ENCODE measurements around the gene ZNF516. TPM values are rescaled to one million over a fixed set of nuclear protein-coding genes. Genes with fewer than 3 reads are reported as not detected.

Gene ZNF516
- total RNA-seq, 1 experiment from 2014 or later: 22.6 TPM

GRCh38 chr18:76452357-76452756 is 42.7 kb downstream of the ZNF516 start:
- H3K4me2 ChIP-seq (ENCODE audit: insufficient read depth, insufficient read length, low read length): peak overlapping the region; percentile 84
- no peaks in the 10 kb centered on the region; the same call in 1 of the 2 replicates for H3K27me3 ChIP-seq (ENCODE audit: insufficient read depth, low read length)
- no peak overlapping the region for H2BK5ac ChIP-seq (ENCODE audit: insufficient read length, low read length)
- no peak overlapping the region for H2AK5ac ChIP-seq (ENCODE audit: insufficient read length, low read length)
- no peak overlapping the region for H3K14ac ChIP-seq (ENCODE audit: insufficient read depth, low read length)
- H4K91ac ChIP-seq (ENCODE audit: insufficient read length, low read depth, low read length): no peak overlapping the region
- no peak overlapping the region for H3K4ac ChIP-seq (ENCODE audit: low read depth, low read length)
- H3K4me1 ChIP-seq (ENCODE audit: insufficient read depth, low read length): peaks cover 2% of the 10 kb centered on the region; the same call in 1 of the 2 replicates
- Mint-ChIP-seq H3K36me3 (ENCODE audit: insufficient read depth in 1 of 3, low read depth in 3 of 3) (peaks cover 0 to 4% (median 0%) of the 10 kb centered on the region in 3 experiments; a peak in 1 of 7 replicates), H3K27ac (no peak overlapping the region), H3K4me3 (peak overlapping the region; percentile 62 to 77), H3K4me1 (peaks cover 59 to 75% of the 10 kb centered on the region in 2 experiments), H3K27me3 (ENCODE audit: low read depth) (peaks cover 16% of the 10 kb centered on the region), H3K9me3 (no peaks in the 10 kb centered on the region)
- H3K27ac ChIP-seq (ENCODE audit: insufficient read length, low read depth, low read length): no peak overlapping the region
- no peak overlapping the region for H2BK15ac ChIP-seq (ENCODE audit: low read depth, low read length)
- H4K8ac ChIP-seq (replicated peaks; ENCODE audit: insufficient read length, low read depth, low read length): no peak overlapping the region
- no peak for DNase-seq
- no peaks in the 10 kb centered on the region for H3K9me3 ChIP-seq (ENCODE audit: control insufficient read depth, low read depth, low read length)
- no peak overlapping the region for H2BK20ac ChIP-seq (ENCODE audit: low read depth, low read length, poor library complexity, severe bottlenecking)
- WGBS (ENCODE audit: extremely low coverage, insufficient read length, low lambda C conversion rate): no CpG with 5 or more reads among the region's 8 CpGs
- H3K56ac ChIP-seq (ENCODE audit: insufficient read length, low read depth, low read length): no peak overlapping the region
- no peak overlapping the region for H3T11ph ChIP-seq (ENCODE audit: low read length)
- H3K79me2 ChIP-seq (ENCODE audit: insufficient read depth, low read length): no peaks in the 10 kb centered on the region; the same call in 1 of the 2 replicates
- H2AFZ ChIP-seq (ENCODE audit: low read length): no peak overlapping the region
- H3K18ac ChIP-seq (ENCODE audit: insufficient read length, low read depth, low read length): no peak overlapping the region
- H3K9ac ChIP-seq (ENCODE audit: extremely low read depth, insufficient read length, low read length): no peak overlapping the region
- H3K23me2 ChIP-seq (ENCODE audit: insufficient read length, low read depth, low read length, poor library complexity, severe bottlenecking): peaks cover 11% of the 10 kb centered on the region
- H3K79me1 ChIP-seq (ENCODE audit: insufficient read depth, low read depth, low read length, poor library complexity, severe bottlenecking): no peaks in the 10 kb centered on the region
- TF ChIP-seq, protein P1, sequence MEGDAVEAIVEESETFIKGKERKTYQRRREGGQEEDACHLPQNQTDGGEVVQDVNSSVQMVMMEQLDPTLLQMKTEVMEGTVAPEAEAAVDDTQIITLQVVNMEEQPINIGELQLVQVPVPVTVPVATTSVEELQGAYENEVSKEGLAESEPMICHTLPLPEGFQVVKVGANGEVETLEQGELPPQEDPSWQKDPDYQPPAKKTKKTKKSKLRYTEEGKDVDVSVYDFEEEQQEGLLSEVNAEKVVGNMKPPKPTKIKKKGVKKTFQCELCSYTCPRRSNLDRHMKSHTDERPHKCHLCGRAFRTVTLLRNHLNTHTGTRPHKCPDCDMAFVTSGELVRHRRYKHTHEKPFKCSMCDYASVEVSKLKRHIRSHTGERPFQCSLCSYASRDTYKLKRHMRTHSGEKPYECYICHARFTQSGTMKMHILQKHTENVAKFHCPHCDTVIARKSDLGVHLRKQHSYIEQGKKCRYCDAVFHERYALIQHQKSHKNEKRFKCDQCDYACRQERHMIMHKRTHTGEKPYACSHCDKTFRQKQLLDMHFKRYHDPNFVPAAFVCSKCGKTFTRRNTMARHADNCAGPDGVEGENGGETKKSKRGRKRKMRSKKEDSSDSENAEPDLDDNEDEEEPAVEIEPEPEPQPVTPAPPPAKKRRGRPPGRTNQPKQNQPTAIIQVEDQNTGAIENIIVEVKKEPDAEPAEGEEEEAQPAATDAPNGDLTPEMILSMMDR (conservative IDR thresholded peaks at IDR 0.05): no peak
- H3K23ac ChIP-seq (ENCODE audit: insufficient read length, low read depth, low read length): no peak overlapping the region
- no peak overlapping the region for H2BK12ac ChIP-seq (ENCODE audit: insufficient read length, low read depth, low read length)
- no peaks in the 10 kb centered on the region for H4K20me1 ChIP-seq (ENCODE audit: control insufficient read depth, insufficient read depth, insufficient read length)
- H2BK120ac ChIP-seq (ENCODE audit: low read depth, low read length, poor library complexity, severe bottlenecking): no peak overlapping the region
- no peak overlapping the region for H4K5ac ChIP-seq (ENCODE audit: insufficient read length, low read depth, low read length)

All from H9 (cell line).